PC-9 (cell line): ENCODE results near the gene PGD.

Source experiments
- EZH2 ChIP-seq: fragments of 200-600 bp; sonication (generic); IDR thresholded peaks from 2 replicates; pipeline ENCODE4 v1.8.0; 2017; ENCODE audit warnings: antibody characterized with exemption, low read depth
- TF ChIP-seq, protein P1 (sequence below): fragments of 200-600 bp; sonication (generic); conservative IDR thresholded peaks from 2 replicates; pipeline ENCODE4 v1.6.1; 2017; ENCODE audit warnings: mixed run types, antibody characterized with exemption, mild to moderate bottlenecking, moderate library complexity

DNA sequence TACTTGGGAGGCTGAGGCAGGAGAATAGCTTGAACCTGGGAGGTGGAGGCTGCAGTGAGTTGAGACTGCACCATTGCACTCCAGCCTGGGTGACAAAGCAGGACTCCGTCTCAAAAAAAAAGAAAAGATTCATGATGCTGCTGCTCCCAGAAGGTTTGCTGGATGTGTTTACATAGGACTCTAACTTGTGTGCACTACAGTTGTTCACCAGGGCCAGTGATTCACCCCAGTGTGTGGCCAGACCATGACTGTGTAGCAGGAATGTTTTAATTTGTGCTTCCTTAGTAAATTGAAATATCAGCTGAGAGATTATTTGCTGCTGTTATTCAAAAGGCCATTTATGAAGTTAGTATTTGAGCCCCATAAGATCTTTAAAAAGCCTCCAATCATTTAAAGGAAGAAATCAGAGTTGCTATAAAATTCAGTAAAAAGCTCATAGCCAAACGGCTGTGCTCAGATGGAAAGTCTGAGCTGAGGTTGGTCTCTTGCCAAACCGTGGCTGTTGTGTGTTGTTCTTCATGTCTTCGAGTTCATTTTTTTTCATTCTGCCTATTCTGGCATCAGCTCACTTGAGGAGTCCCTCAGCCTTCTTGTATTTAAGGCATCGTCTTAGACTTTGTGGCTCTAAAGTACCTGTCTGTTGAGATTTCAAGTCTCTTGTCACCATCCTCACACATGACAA lies 18.1 kb upstream of the PGD start:
- TF ChIP-seq, protein P1, sequence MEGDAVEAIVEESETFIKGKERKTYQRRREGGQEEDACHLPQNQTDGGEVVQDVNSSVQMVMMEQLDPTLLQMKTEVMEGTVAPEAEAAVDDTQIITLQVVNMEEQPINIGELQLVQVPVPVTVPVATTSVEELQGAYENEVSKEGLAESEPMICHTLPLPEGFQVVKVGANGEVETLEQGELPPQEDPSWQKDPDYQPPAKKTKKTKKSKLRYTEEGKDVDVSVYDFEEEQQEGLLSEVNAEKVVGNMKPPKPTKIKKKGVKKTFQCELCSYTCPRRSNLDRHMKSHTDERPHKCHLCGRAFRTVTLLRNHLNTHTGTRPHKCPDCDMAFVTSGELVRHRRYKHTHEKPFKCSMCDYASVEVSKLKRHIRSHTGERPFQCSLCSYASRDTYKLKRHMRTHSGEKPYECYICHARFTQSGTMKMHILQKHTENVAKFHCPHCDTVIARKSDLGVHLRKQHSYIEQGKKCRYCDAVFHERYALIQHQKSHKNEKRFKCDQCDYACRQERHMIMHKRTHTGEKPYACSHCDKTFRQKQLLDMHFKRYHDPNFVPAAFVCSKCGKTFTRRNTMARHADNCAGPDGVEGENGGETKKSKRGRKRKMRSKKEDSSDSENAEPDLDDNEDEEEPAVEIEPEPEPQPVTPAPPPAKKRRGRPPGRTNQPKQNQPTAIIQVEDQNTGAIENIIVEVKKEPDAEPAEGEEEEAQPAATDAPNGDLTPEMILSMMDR, result no peak
- no peak for TF ChIP-seq EZH2
